ENCODE data around the gene CAPS. TPM values are rescaled to one million over a fixed set of nuclear protein-coding genes. Genes with fewer than 3 reads are reported as not detected.

The CAPS gene
- total RNA-seq, 2 experiments from 2014 or later = 2.1 to 2.8 TPM

GRCh38 chr19:5916181-5916708 is 2.2 kb downstream of the CAPS start:
- no peaks in the 10 kb centered on the region for H3K4me1 Mint-ChIP-seq (ENCODE audit: low read depth)
- peaks cover 2% of the 10 kb centered on the region for H3K36me3 Mint-ChIP-seq (ENCODE audit: low read depth)
- H3K27me3 Mint-ChIP-seq = no peaks in the 10 kb centered on the region
- TF ChIP-seq CTCF (IDR thresholded peaks at IDR 0.05) = no peak
- DNase-seq = no peak
- H3K4me3 Mint-ChIP-seq = no peak overlapping the region
- intact Hi-C loops (cut with micrococcal nuclease) = no loop called here
- no peak for ATAC-seq
- no peak overlapping the region for H3K27ac Mint-ChIP-seq
- ChIA-PET POLR2A (interaction anchor here (0.7 kb wide), 1 partner anchor 8 kb away, joined by 3 read pairs; no protein-coding TSS in a partner anchor), CTCF (no interaction called here)
- H3K9me3 Mint-ChIP-seq = no peaks in the 10 kb centered on the region

GRCh38 chr19:5917431-5918107 is 3.5 kb downstream of the CAPS start:
- intact Hi-C loops (cut with micrococcal nuclease) = no loop called here
- TF ChIP-seq CTCF (IDR thresholded peaks at IDR 0.05) = no peak
- no peak for DNase-seq
- H3K36me3 Mint-ChIP-seq (ENCODE audit: low read depth) = peaks cover 9% of the 10 kb centered on the region
- H3K9me3 Mint-ChIP-seq = no peaks in the 10 kb centered on the region
- ChIA-PET CTCF (no interaction called here), POLR2A (no interaction called here)
- H3K27ac Mint-ChIP-seq = no peak overlapping the region
- no peak overlapping the region for H3K4me3 Mint-ChIP-seq
- H3K4me1 Mint-ChIP-seq (ENCODE audit: low read depth) = no peaks in the 10 kb centered on the region
- no peaks in the 10 kb centered on the region for H3K27me3 Mint-ChIP-seq
- no peak for ATAC-seq

- H3K36me3 Mint-ChIP-seq (ENCODE audit: low read depth) = peaks cover 14% of the 10 kb centered on the region
- ChIA-PET POLR2A (no interaction called here), CTCF (no interaction called here)
- no peak for ATAC-seq
- no peaks in the 10 kb centered on the region for H3K9me3 Mint-ChIP-seq
- no peak for DNase-seq
- intact Hi-C loops (cut with micrococcal nuclease) = no loop called here
- H3K4me1 Mint-ChIP-seq (ENCODE audit: low read depth) = no peaks in the 10 kb centered on the region
- no peak overlapping the region for H3K27ac Mint-ChIP-seq
- H3K27me3 Mint-ChIP-seq = no peaks in the 10 kb centered on the region
- TF ChIP-seq CTCF (IDR thresholded peaks at IDR 0.05) = no peak
- no peak overlapping the region for H3K4me3 Mint-ChIP-seq
These were observed 4.5 kb downstream of the CAPS start for GRCh38 chr19:5918463-5919079.

- no peaks in the 10 kb centered on the region for H3K4me1 Mint-ChIP-seq (ENCODE audit: low read depth)
- no peak overlapping the region for H3K4me3 Mint-ChIP-seq
- no peak overlapping the region for H3K27ac Mint-ChIP-seq
- CTCF ChIA-PET = interaction anchor here (1.1 kb wide), 1 partner anchor 118 kb away, joined by 3 read pairs; no protein-coding TSS in a partner anchor
- no peaks in the 10 kb centered on the region for H3K9me3 Mint-ChIP-seq
- ATAC-seq = no peak
- POLR2A ChIA-PET = no interaction called here
- TF ChIP-seq CTCF (IDR thresholded peaks at IDR 0.05) = no peak
- no peak for DNase-seq
- peaks cover 26% of the 10 kb centered on the region for H3K36me3 Mint-ChIP-seq (ENCODE audit: low read depth)
- no peaks in the 10 kb centered on the region for H3K27me3 Mint-ChIP-seq
- intact Hi-C loops (cut with micrococcal nuclease) = no loop called here
These were observed 7.6 kb downstream of the CAPS start for GRCh38 chr19:5921516-5922160.

- intact Hi-C loops (cut with micrococcal nuclease) = no loop called here
These were observed 8.1 kb downstream of the CAPS start for GRCh38 chr19:5922161-5922545.

More at GRCh38 chr19:5922161-5922545, 8.1 kb downstream of the CAPS start:
- Mint-ChIP-seq H3K4me3 (no peak overlapping the region), H3K9me3 (no peaks in the 10 kb centered on the region), H3K27ac (no peak overlapping the region), H3K27me3 (no peaks in the 10 kb centered on the region), H3K36me3 (ENCODE audit: low read depth) (peaks cover 26% of the 10 kb centered on the region), H3K4me1 (ENCODE audit: low read depth) (no peaks in the 10 kb centered on the region)
- ATAC-seq (no peak), DNase-seq (no peak)
- ChIA-PET POLR2A (no interaction called here), CTCF (no interaction called here)
- no peak for TF ChIP-seq CTCF (IDR thresholded peaks at IDR 0.05)

All from activated CD8-positive, alpha-beta T cell treated with anti-CD3 and anti-CD28 coated beads for 36 hours (primary cell).